AG04449 (cell line): ENCODE measurements around the gene SH3PXD2A.
"Not testable (repeated sequence)": the region's sequence is repeated elsewhere in the genome, so short reads cannot be mapped to it uniquely, and the experiment has no call there.

Experiments used
- CTCF ChIA-PET: fragments of 350-600 bp; formaldehyde crosslinking; extraction: SDS; loops from one replicate; lab custom pipeline; 2021; ENCODE audit warnings: antibody characterized with exemption; lab: Yijun Ruan, JAX
- POLR2A ChIA-PET: fragments of 400-600, 350-600 bp; formaldehyde crosslinking; extraction: SDS; loops from one replicate; lab custom pipeline; 2020; ENCODE audit warnings: antibody characterized with exemption, inconsistent platforms; lab: Yijun Ruan, JAX
- DNase-seq: peaks from one replicate; pipeline ENCODE4 v3.0.0-alpha.2; 2010; ENCODE audit warnings: low read depth, low spot score
- H3K4me3 ChIP-seq: 2 replicates; pipeline ENCODE4 v1.5.1; 2011; ENCODE audit warnings: low read depth, mild to moderate bottlenecking, control low read depth, low read length
- TF ChIP-seq, protein P1 (sequence below): IDR thresholded peaks from one replicate; pipeline ENCODE4 v1.5.1; 2011; ENCODE audit warnings: mild to moderate bottlenecking, moderate library complexity, low read length, control low read depth, inconsistent platforms; ENCODE audit not compliant: insufficient read depth; ENCODE audit errors: missing control alignments

SH3PXD2A gene

DNA sequence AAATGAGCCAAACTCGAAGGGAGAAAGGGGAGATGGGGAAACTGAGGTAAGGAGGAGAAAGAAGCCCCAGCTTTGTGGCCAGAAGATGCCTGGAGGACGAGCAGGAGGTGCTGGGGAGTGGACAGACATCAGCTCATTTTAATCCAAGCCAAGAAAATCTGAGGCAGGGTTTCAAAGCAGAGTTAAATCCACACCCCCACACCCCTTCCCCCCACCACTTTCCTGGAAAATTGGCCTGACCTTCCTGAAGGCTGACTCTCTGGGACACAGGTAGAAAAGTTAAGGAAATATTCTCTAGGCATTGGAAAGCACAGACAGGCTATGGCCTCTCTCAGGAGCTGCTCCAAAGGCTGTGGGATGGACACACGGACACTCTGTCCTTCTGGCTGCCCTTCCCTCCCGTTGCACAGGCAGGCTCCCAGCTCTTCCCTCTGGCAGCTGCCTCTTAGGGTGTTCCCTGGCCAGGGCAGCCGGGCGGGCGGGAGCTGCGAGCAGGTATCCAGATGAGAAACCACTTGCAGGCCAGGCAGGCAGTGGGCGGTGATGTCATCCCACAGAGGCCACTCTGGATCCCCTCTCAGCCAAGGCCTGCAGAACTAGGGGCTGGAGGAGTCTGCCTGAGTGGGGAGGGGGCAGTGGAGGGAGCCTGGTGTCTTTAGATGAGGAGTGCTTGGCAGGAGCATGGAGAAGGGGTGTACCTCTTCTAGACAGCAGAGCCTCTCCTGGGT lies 190.1 kb downstream of the SH3PXD2A start:
- TF ChIP-seq, protein P1, sequence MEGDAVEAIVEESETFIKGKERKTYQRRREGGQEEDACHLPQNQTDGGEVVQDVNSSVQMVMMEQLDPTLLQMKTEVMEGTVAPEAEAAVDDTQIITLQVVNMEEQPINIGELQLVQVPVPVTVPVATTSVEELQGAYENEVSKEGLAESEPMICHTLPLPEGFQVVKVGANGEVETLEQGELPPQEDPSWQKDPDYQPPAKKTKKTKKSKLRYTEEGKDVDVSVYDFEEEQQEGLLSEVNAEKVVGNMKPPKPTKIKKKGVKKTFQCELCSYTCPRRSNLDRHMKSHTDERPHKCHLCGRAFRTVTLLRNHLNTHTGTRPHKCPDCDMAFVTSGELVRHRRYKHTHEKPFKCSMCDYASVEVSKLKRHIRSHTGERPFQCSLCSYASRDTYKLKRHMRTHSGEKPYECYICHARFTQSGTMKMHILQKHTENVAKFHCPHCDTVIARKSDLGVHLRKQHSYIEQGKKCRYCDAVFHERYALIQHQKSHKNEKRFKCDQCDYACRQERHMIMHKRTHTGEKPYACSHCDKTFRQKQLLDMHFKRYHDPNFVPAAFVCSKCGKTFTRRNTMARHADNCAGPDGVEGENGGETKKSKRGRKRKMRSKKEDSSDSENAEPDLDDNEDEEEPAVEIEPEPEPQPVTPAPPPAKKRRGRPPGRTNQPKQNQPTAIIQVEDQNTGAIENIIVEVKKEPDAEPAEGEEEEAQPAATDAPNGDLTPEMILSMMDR: no peak
- ChIA-PET CTCF (interaction anchor here (0.8 to 9.1 kb wide), 14 partner anchors 8 to 222 kb away, joined by 3 to 84 read pairs (median 4); no protein-coding TSS in a partner anchor), POLR2A (interaction anchor here (0.5 to 0.8 kb wide), 2 partner anchors 13 to 155 kb away, joined by 3 read pairs; no protein-coding TSS in a partner anchor)
- DNase-seq: no peak
- H3K4me3 ChIP-seq: no peak overlapping the region

DNA sequence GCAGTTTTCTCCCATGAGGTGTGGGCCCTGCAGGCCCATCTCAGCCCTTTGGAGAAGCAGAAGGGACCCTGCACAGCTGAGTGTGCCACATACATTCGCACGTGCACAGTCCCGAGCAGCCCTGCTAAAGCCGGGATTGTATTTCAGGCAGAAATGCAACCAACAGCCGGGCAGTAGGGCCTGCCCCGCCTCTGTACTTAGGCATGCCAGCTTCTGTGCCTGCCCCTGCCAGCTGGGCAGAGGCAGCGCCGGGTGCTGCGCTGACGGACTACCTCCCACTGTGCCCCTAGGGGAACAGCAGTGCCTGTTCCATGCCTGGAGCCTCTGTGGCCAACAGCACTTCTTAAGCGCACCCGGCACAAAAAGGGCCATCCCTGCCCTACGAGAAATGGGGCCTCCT lies 191.6 kb downstream of the SH3PXD2A start:
- TF ChIP-seq, protein P1: no peak
- H3K4me3 ChIP-seq: no peak overlapping the region
- CTCF ChIA-PET: interaction anchor here (1.0 to 9.1 kb wide), 5 partner anchors 12 to 63 kb away, joined by 3 to 84 read pairs (median 5); no protein-coding TSS in a partner anchor
- POLR2A ChIA-PET: no interaction called here
- no peak for DNase-seq

DNA sequence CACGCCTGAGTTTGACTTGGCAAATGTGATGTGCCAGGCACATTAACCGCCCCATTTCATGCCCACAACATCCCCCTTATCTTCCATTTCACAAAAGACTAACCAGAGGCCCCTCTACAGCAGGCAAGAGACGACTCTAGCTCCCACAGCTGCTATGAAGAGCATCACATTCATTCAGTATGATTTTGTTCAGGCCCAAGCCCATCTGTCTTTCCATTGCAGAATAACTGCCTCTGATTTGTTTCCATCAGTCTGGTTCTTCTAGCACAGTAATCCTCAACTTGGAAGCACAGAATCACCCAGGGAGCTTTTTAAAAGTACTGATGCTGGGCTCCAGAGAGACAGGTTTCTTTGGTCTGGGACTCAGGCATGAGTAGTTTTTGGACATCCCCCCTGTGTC lies 192.1 kb downstream of the SH3PXD2A start:
- CTCF ChIA-PET: interaction anchor here (0.9 to 9.1 kb wide), 7 partner anchors 11 to 222 kb away, joined by 3 to 84 read pairs (median 5); no protein-coding TSS in a partner anchor
- TF ChIP-seq, protein P1: no peak
- no peak for DNase-seq
- no peak overlapping the region for H3K4me3 ChIP-seq
- POLR2A ChIA-PET: no interaction called here

DNA sequence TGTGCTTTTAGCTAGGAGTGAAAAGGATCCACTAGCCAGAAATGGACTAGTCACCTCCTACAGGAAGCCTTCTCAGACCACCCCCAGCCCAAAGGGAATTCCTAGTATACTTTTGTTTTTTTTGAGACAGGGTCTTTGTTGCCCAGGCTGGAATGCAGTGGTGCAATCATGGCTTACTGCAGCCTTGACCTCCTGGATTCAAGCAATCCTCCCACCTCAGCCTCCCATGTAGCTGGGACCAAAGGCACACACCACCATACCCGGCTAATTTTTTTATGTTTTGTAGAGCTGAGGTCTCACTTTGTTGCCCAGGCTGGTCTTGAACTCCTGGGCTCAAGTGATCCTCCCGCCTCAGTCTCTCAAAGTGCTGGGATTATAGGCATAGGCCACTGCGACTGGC lies 192.7 kb downstream of the SH3PXD2A start:
- CTCF ChIA-PET: interaction anchor here (0.9 to 9.1 kb wide), 7 partner anchors 12 to 223 kb away, joined by 3 to 84 read pairs (median 5); no protein-coding TSS in a partner anchor
- POLR2A ChIA-PET: interaction anchor here (3.1 kb wide), 1 partner anchor 18 kb away, joined by 29 read pairs; no protein-coding TSS in a partner anchor
- not testable (repeated sequence) for DNase-seq, H3K4me3 ChIP-seq

DNA sequence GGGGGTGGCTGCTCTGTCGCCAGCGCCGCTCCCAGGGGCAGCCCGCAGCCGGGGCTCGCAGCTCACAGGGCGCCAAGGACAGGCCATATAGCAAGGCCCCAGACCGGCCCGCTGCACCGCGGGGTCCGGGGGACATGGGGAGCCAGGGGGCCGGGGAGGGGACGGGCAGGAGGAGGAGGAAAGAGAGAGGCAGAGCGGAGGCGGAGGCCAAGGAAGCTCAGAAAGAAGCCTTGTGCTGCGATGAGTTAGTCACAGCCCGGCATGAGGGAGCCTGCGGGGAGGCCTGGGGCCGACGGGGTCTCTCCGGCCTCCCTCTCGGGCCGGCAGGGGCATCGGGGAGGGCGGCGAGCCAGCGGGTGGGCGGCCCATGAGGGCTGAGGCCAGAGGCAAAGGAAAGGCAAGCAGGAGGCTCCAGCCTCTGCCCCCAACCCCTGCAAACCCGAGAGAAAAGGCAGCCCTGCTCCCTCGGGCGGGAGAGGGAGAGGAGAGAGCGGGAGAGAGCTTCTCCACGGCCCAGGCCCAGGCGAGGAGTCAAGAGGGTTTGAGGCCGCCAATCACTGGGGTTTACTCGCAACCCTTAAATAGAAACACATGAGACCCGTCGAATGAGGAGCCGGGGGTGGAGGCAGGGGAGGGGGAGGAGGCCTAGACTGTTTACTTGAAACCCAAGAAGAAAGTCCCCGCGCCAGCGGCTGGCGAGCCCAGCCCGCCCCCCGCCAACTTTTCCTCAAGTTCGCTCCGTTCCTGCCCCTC lies 194.0 kb downstream of the SH3PXD2A start:
- ChIA-PET POLR2A (interaction anchor here (0.7 to 3.1 kb wide), 11 partner anchors 9 to 69 kb away, joined by 3 to 29 read pairs (median 6); no protein-coding TSS in a partner anchor), CTCF (interaction anchor here (0.6 to 9.1 kb wide), 19 partner anchors 9 to 197 kb away, joined by 3 to 84 read pairs (median 5); no protein-coding TSS in a partner anchor)
- TF ChIP-seq, protein P1: no peak
- H3K4me3 ChIP-seq: peak overlapping the region; percentile 83
- DNase-seq: peak; percentile 83

DNA sequence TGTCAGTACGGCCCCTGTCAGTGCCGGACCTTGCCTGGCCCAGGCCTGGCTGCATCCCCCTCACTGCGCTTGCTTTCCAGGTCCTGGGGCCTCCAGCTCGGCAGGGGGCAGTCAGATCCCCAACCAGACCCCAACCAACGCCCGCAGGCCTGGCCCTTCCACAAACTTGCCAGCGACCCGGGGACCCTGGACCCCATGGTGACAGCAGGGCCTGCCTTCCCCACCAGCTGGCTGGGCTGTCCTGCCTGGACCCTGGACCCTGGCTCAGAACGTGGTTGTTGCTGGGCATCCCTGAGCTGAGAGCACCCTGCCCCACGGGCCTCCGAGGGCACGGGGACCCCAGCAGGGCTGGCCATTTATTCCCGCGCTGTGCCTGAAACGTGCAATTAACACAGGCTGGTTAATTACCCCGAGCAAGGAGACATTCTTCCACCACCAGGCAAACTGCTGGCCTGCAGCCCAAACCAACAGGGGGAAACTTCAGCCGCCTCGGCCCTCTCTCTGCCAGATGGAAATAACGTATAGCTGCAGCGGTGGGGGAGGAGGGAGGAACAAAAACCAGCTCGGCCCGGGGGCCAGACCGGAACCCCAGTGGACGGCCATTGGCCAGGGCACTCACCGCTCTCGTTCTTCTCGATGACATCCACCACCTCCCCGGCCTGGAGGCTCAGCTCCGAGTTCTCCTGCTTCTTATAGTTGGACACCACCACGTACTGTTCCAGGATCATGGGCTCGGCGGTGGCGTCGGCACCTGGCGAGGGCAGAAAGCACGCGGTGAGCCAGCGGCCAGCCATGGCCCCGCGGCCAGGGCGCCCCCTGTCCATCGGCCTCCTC lies 194.8 kb downstream of the SH3PXD2A start:
- POLR2A ChIA-PET: interaction anchor here (0.7 to 3.1 kb wide), 11 partner anchors 8 to 51 kb away, joined by 3 to 29 read pairs (median 6); no protein-coding TSS in a partner anchor
- DNase-seq: no peak
- peak overlapping the region; percentile 83 for H3K4me3 ChIP-seq
- CTCF ChIA-PET: interaction anchor here (0.5 to 9.1 kb wide), 21 partner anchors 9 to 197 kb away, joined by 3 to 84 read pairs (median 4); no protein-coding TSS in a partner anchor
- TF ChIP-seq, protein P1: peak; percentile 30
